Measurements from ENCODE around the gene ZNF273. TPM values are rescaled to one million over a fixed set of nuclear protein-coding genes. Genes with fewer than 3 reads are reported as not detected.
A peak's percentile ranks its signal among the peaks of the same experiment; 100 is the strongest.
"Not testable (repeated sequence)": the region's sequence is repeated elsewhere in the genome, so short reads cannot be mapped to it uniquely, and the experiment has no call there.

The ZNF273 gene
- total RNA-seq, 1 experiment from 2014 or later = 7.6 TPM

DNA sequence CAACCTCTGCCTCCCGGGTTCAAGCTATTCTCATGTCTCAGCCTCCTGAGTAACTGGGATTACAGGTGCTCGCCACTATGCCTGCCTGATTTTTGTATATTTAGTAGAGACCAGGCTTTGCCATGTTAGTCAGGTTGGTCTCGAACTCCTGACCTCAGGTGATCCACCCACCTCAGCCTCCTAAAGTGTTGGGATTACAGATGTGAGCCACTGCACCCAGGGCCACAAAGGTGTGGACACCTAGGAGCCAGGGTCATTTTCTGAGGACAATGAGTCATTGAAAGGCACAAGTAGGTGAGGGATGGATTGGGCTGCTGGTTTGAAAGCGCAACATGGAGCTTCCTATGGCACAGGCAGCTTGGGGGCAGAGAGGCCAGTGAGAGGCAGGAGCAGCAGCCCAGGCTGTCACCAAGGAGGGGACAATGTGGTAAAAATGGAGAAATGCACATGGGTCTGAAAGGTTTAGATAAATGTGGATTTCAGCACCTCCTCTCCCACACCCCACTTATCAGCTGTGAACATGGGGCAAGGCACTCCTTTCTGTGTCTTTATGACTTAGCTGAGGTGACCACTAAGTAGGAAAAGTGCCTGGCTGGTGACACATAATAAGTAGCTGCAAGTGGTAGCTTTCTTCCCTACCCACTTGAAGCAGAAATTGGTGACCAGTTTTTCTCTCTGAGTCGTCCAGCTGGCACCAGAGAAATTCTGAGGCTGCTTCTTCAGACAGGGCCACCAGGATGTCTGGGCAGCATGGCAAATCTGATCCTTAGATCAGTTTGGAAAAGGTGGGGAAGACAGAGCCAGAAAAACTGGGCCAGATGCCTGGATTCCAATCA, 41.8 kb downstream of the ZNF273 start:
- BruUV-seq (replicated peaks); H3K79me2 ChIP-seq (ENCODE audit: low read length); H3K4me2 ChIP-seq (ENCODE audit: low read length); H3K9me2 ChIP-seq (replicated peaks; ENCODE audit: low read length); ATAC-seq; H3K9ac ChIP-seq (ENCODE audit: low read length); H3F3A ChIP-seq (ENCODE audit: low read length, unreplicated experiment); CTCF ChIA-PET; H3K9me3 ChIP-seq (ENCODE audit: low read length); intact Hi-C loops (cut with micrococcal nuclease); H2AFZ ChIP-seq (ENCODE audit: low read length); H4K20me1 ChIP-seq (ENCODE audit: low read length); H3K4me1 ChIP-seq (ENCODE audit: insufficient read depth, low read length); POLR2A ChIA-PET (ENCODE audit: unreplicated experiment); H3K27ac ChIP-seq (ENCODE audit: low read length); DNase-seq; H3K36me3 ChIP-seq (ENCODE audit: low read depth, low read length); H3K4me3 ChIP-seq (ENCODE audit: low read length): not testable (repeated sequence)
- H3K27me3 ChIP-seq (ENCODE audit: low read length) = peaks cover 12% of the 10 kb centered on the region

DNA sequence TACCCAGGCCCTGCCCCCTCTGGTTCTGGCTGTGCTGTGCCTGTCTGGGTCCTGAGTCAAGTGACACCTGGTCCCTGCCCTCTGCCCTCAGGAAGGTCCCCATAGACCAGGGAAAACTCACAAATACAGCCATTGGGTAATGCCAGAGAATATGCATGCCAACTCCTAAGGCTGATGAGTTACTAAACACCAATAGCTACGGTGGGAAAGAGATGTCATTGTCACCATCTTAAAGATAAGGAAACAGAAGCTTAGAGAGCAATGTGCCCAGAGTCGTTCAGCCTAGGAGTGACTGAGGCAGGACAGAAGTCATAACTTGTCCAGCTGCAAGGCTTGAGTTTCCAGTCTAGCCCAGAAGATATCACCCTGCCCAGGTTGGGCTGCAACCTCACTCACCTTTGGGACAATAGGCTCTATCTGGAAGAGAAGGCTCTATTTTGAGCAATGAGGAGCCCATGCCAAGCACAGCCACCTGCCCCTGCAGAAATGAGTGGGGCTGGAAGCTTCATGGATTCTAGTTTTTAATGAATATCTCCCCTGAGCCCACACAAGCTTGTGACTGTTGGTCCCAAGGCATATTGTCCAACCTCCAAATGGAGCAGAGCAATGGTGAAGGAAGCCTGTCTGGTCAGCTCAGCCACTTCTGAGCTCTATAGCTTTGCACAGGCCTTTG, 42.6 kb downstream of the ZNF273 start:
- no peak overlapping the region for H3K4me2 ChIP-seq (ENCODE audit: low read length)
- no peaks in the 10 kb centered on the region for H3F3A ChIP-seq (ENCODE audit: low read length, unreplicated experiment)
- TF ChIP-seq EZH2phosphoT487 (IDR thresholded peaks at IDR 0.05; ENCODE audit: borderline replicate concordance, low read length) (no peak), EZH2 (IDR thresholded peaks at IDR 0.05; ENCODE audit: low read length, unreplicated experiment) (no peak)
- TF ChIP-seq, protein P1, sequence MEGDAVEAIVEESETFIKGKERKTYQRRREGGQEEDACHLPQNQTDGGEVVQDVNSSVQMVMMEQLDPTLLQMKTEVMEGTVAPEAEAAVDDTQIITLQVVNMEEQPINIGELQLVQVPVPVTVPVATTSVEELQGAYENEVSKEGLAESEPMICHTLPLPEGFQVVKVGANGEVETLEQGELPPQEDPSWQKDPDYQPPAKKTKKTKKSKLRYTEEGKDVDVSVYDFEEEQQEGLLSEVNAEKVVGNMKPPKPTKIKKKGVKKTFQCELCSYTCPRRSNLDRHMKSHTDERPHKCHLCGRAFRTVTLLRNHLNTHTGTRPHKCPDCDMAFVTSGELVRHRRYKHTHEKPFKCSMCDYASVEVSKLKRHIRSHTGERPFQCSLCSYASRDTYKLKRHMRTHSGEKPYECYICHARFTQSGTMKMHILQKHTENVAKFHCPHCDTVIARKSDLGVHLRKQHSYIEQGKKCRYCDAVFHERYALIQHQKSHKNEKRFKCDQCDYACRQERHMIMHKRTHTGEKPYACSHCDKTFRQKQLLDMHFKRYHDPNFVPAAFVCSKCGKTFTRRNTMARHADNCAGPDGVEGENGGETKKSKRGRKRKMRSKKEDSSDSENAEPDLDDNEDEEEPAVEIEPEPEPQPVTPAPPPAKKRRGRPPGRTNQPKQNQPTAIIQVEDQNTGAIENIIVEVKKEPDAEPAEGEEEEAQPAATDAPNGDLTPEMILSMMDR (conservative IDR thresholded peaks at IDR 0.05; ENCODE audit: low read depth, low read length) = no peak
- no TSS peak for BruUV-seq (replicated peaks)
- intact Hi-C loops (cut with micrococcal nuclease) = no loop called here
- no peaks in the 10 kb centered on the region for H4K20me1 ChIP-seq (ENCODE audit: low read length)
- H3K9ac ChIP-seq (ENCODE audit: low read length) = no peak overlapping the region
- H3K4me1 ChIP-seq (ENCODE audit: insufficient read depth, low read length) = no peaks in the 10 kb centered on the region
- ChIA-PET POLR2A (ENCODE audit: unreplicated experiment) (no interaction called here), CTCF (no interaction called here)
- no peak overlapping the region for H2AFZ ChIP-seq (ENCODE audit: low read length)
- H3K4me3 ChIP-seq (ENCODE audit: low read length) = no peak overlapping the region
- H3K27ac ChIP-seq (ENCODE audit: low read length) = no peak overlapping the region
- no peaks in the 10 kb centered on the region for H3K79me2 ChIP-seq (ENCODE audit: low read length)
- H3K36me3 ChIP-seq (ENCODE audit: low read depth, low read length) = no peaks in the 10 kb centered on the region
- no peak for DNase-seq
- H3K27me3 ChIP-seq (ENCODE audit: low read length) = peaks cover 12% of the 10 kb centered on the region
- no peak for ATAC-seq
- no peaks in the 10 kb centered on the region for H3K9me3 ChIP-seq (ENCODE audit: low read length)
- H3K9me2 ChIP-seq (replicated peaks; ENCODE audit: low read length) = no peaks in the 10 kb centered on the region

DNA sequence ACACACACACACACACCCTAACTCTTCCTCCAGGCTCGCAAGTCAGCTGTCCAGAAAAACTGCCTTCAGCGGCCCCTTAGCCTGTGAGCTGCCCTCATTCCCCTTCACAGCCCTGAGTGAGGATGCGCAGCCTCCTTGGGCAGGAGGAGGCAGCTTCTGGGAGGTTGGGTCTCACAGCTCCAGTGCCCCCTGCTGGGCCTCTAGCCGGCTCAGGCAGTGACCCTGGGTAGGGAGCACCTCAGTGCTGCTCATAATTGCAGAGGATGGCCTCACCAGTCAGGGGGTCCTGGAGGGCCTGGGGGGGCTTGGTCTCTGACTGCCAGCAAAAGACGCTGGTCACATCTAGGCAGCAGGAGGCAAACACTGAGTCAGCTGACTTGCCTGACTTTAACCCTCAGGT, 43.7 kb downstream of the ZNF273 start:
- Histone ChIP-seq H3K79me2 (ENCODE audit: low read length) (no peaks in the 10 kb centered on the region), H3K36me3 (ENCODE audit: low read depth, low read length) (no peaks in the 10 kb centered on the region), H3K27me3 (ENCODE audit: low read length) (peaks cover 12% of the 10 kb centered on the region), H2AFZ (ENCODE audit: low read length) (peak overlapping the region; percentile 74; the same call in 1 of the 2 replicates), H3K9me3 (ENCODE audit: low read length) (no peaks in the 10 kb centered on the region), H3K27ac (ENCODE audit: low read length) (no peak overlapping the region), H3K9ac (ENCODE audit: low read length) (no peak overlapping the region), H3K4me1 (ENCODE audit: insufficient read depth, low read length) (no peaks in the 10 kb centered on the region), H3K9me2 (replicated peaks; ENCODE audit: low read length) (no peaks in the 10 kb centered on the region), H4K20me1 (ENCODE audit: low read length) (no peaks in the 10 kb centered on the region), H3K4me2 (ENCODE audit: low read length) (peak overlapping the region; percentile 79; the same call in 1 of the 2 replicates), H3F3A (ENCODE audit: low read length, unreplicated experiment) (no peaks in the 10 kb centered on the region), H3K4me3 (ENCODE audit: low read length) (peak overlapping the region; percentile 58; the same call in 1 of the 2 replicates)
- DNase-seq = peak; percentile 8
- no TSS peak for BruUV-seq (replicated peaks)
- intact Hi-C loops (cut with micrococcal nuclease) = no loop called here
- ChIA-PET POLR2A (ENCODE audit: unreplicated experiment) (interaction anchor here (0.6 kb wide), 1 partner anchor 15 kb away, joined by 6 read pairs; no protein-coding TSS in a partner anchor), CTCF (no interaction called here)
- TF ChIP-seq, protein P1 (conservative IDR thresholded peaks at IDR 0.05; ENCODE audit: low read depth, low read length) = peak; percentile 40; the same call in 1 of the 2 replicates
- no peak for TF ChIP-seq EZH2 (IDR thresholded peaks at IDR 0.05; ENCODE audit: low read length, unreplicated experiment)
- ATAC-seq = peak; percentile 59

Measured in PC-3 (cell line).